ENCODE measurements around the gene BCL2L12.

The BCL2L12 gene

GRCh38 chr19:49686503-49687088 is 20.9 kb downstream of the BCL2L12 start:
- DNase-seq, result no peak

- DNase-seq, result no peak
Measured at GRCh38 chr19:49687150-49687549, 21.4 kb downstream of the BCL2L12 start.

GRCh38 chr19:49687566-49688316 is 22.0 kb downstream of the BCL2L12 start:
- DNase-seq, result no peak

- DNase-seq, result no peak
Measured at GRCh38 chr19:49688531-49689132, 22.9 kb downstream of the BCL2L12 start.

DNA sequence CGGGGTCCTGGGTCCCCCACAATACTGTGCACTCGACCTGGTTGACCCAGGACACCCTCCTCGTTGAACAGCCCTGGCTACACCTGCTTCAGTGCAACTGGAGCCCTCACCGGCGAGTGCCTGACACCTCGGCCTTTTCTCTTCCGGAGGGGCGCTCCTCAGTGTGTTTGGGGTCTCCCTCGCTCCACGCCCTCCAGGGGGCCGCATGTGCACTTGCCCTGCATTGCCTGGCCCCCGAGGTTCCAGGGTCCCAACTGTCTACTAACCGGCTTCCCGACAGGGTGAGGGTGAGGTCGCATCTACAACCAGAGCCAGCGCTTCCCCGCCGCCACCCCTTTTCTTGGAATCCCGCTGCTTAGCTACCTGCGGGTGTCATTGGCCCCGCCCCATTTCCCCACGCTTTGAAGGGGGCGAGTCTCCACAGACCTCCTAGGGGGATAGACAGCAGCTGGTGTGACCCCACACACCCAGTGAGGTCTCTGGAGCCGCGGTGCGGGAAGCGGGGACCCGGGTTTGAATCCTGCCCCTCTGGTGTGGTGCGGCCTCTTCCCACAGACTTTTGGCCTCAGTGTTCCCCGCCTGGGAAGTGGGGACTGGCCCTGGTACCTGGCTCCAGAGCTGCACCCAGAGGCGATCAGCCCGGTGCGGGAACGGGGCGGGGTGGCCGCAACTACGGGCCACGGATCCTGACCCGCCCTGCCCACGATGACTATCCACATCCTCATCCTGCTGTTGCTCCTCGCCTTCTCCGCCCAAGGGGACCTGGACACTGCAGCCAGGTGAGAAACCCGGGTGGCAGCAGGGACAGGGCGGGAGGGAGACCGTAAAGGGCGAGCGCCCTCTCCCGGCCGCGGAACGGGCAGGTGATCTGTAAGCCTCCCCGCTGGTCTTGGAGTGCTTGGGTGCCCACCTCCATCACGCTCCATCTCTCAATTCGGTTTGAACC is 23.7 kb downstream of the BCL2L12 start, which contains the start of gene ADM5:
ADM5 (plus strand) TSS at position 462 of the 946 bp plus-strand sequence; CDS start at position 706, 244 bp downstream.
- DNase-seq, result no peak

DNA sequence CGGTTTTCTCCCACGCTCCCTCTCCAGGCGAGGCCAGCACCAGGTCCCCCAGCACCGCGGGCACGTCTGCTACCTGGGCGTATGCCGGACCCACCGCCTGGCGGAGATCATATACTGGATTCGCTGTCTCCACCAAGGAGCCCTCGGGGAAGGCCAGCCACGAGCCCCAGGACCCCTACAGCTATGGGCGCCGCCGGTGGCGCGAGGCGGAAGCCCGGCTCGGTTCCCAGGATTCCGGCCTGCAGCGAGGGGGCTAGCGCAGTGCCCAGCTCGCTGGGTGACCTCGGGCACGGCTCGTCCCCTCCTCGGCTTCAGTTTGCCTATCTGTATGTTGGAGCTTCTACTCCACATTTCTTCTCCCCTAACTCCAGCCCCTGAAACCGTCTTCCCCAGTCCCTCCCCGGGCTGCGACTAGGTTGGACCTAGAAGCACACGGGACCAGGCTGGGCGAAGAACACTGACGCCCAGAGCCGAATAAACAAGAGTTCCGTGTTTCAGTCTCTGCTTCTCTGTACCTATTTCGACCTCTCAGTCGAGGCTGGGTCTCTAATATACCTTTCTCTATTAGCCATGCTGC is 24.4 kb downstream of the BCL2L12 start:
- no peak for DNase-seq

GRCh38 chr19:49690656-49691242 is 25.0 kb downstream of the BCL2L12 start, which contains the start of gene CPT1C:
CPT1C (plus strand) TSS chr19:49691116; CDS start chr19:49692253, 1,137 bp downstream.
- no peak for DNase-seq

DNA sequence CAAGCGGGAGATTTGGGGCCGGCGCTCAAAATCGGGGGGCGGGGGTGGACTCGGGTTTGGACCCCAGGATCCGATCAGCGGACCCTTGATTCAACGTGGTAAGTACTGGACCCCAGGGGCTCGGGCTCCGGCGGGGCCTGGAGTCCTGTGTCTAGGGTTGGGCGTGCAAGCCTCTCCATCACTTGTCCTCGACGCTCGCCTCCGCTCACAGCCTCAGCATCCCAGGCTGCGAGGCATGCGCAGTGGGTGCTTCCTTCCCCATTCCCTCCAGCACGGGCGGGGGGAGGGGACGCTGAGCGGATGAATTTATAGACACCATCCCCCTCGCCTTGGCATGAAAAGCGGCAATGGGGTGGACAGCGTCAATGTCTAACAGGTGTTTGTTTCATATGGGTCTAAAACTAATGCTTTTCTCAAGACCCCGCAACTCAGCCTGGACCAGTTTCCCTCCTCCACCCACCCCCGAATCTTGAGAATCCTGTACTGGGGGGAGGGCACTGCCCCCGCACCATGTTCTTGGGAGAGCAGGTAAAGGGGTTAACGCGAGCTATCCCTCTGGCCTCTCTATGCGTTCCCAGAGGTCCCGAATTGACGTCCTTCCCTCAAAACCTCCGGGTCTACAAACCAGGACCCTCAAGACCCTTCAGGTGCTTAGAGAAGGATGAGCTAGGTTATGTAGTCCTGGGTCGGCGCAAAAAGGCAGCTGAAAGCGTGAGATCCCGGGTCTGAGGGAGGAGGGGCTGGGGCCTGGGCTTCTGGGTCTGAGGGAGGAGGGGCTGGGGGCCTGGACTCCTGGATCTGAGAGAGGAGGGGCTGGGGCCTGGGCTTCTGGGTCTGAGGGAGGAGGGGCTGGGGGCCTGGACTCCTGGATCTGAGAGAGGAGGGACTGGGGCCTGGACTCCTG is 25.8 kb downstream of the BCL2L12 start:
- DNase-seq, result no peak

DNA sequence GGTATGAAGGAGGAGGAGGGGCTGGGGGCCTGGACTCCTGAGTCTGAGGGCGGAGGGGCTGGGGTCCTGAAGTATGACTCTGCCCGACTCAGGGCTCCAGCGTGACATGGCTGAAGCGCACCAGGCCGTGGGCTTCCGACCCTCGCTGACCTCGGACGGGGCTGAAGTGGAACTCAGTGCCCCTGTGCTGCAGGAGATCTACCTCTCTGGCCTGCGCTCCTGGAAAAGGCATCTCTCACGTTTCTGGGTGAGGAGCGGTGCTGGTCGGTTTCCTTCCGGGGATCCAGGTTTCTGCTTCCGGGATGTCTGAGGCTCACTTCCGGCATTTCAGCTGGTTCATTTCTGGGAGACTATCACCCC is 26.4 kb downstream of the BCL2L12 start:
- DNase-seq, result no peak

DNA sequence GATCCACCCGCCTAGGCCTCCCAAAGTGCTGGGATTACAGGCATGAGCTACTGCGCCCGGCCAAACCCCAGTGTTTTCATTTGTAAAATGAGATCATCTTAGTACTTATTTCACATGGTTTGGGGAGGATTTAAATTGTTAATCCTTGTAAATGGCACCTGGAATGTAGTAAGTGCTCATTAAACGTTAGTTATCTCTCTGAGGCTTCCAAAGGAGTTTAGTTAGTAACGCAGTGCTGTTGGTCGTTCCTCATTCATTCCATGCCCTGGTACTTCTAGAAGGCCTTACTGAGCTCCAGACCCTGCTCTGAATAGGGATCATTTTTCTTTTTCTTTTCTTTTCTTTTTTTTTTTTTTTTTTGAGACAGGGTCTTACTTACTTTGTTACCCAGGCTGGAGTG is 30.4 kb downstream of the BCL2L12 start:
- no peak for DNase-seq

DNA sequence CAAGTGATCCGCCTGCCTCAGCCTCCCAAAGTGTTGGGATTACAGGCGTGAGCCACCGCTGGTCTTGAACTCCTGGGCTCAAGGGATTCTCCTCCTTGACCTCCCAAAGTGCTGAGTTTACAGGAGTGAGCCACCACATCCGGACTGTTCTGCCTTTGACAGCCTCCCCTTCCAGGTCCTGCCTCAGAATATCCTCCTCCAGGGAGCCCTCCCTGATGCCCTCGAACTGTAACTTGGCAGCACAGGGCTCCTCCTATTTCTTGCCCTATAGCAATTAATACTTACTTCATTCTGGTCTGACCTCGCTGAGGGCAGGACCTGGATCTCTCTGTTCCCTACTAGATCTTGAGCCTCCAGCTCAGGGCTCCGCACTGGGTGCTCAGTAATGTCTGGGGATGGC is 31.1 kb downstream of the BCL2L12 start:
- DNase-seq, result no peak

GRCh38 chr19:49699364-49699763 is 33.6 kb downstream of the BCL2L12 start:
- no peak for DNase-seq

- no peak for DNase-seq
Measured at GRCh38 chr19:49700563-49700962, 34.8 kb downstream of the BCL2L12 start.

GRCh38 chr19:49701271-49701786 is 35.6 kb downstream of the BCL2L12 start:
- DNase-seq, result no peak

- no peak for DNase-seq
Measured at GRCh38 chr19:49704888-49705642, 39.3 kb downstream of the BCL2L12 start.

DNA sequence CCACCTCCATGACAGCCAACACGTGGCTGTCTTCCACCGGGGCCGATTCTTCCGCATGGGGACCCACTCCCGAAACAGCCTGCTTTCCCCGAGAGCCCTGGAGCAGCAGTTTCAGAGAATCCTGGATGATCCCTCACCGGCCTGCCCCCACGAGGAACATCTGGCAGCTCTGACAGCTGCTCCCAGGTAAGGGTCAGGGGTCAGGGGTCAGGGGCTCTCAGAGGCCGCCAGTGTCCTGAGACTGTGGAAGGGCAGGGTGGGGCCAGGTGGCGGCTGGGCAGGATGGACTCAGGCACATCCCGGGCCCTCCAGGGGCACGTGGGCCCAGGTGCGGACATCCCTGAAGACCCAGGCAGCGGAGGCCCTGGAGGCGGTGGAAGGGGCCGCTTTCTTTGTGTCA is 40.2 kb downstream of the BCL2L12 start:
- DNase-seq, result no peak

- DNase-seq, result no peak
Measured at GRCh38 chr19:49710372-49710951, 44.7 kb downstream of the BCL2L12 start.

GRCh38 chr19:49712397-49712859 is 46.7 kb downstream of the BCL2L12 start:
- no peak for DNase-seq

DNA sequence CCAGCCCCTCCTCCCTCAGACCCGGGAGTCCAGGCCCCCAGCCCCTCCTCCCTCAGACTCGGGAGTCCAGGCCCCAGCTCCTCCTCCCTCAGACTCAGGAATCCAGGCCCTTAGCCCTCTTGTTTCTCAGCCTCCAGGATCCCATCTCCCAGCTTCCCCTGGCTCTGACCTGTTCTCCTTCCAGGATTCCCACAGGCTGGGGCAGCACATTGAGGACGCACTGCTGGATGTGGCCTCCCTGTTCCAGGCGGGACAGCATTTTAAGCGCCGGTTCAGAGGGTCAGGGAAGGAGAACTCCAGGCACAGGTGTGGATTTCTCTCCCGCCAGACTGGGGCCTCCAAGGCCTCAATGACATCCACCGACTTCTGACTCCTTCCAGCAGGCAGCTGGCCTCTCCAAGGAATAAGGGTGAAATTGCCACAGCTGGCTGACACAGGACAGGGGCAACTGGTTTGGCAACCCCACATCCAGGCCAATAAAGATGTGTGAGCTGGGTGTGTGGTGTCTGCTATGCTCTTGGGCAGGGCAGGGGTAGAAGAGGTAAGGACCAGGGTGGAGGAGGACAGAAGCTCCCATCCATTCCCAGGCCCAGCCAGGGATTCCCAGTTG is 47.6 kb downstream of the BCL2L12 start:
- DNase-seq, result no peak

Data from GF-D8 (cell line).